OCI-LY3 (cell line): ENCODE data around the gene IL23A.
"Not testable (repeated sequence)": the region's sequence is repeated elsewhere in the genome, so short reads cannot be mapped to it uniquely, and the experiment has no call there.

Source experiments
- EZH2phosphoT487 ChIP-seq: fragments of 200-600 bp; shearing (Covaris generic); IDR thresholded peaks from 2 replicates; pipeline ENCODE4 v1.6.1; 2018; ENCODE audit warnings: antibody characterized with exemption, mixed run types, low read depth
- TF ChIP-seq, protein P1 (sequence below): fragments of 200-600, 300-600 bp; sonication (generic); IDR thresholded peaks from 2 replicates; pipeline ENCODE4 v1.5.1; 2014; ENCODE audit warnings: antibody characterized with exemption, low read length, low read depth

DNA sequence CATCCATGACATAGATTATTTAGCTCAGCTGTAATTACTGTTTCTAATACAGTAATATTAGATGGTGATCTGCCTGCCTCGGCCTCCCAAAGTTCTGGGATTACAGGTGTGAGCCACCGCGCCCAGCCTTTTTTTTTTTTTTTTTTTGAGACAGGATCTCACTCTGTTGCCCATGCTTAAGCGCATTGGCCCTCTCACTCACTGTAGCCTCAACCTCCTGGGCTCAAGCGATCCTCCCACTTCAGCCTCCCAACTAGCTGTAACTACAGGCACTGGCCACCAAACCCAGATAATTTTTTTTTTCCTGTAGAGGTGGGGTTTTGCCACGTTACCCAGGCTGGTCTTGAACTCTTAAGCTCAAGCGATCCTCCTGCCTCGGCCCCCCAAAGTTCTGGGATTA, 3.2 kb upstream of the IL23A start:
- TF ChIP-seq, protein P1, sequence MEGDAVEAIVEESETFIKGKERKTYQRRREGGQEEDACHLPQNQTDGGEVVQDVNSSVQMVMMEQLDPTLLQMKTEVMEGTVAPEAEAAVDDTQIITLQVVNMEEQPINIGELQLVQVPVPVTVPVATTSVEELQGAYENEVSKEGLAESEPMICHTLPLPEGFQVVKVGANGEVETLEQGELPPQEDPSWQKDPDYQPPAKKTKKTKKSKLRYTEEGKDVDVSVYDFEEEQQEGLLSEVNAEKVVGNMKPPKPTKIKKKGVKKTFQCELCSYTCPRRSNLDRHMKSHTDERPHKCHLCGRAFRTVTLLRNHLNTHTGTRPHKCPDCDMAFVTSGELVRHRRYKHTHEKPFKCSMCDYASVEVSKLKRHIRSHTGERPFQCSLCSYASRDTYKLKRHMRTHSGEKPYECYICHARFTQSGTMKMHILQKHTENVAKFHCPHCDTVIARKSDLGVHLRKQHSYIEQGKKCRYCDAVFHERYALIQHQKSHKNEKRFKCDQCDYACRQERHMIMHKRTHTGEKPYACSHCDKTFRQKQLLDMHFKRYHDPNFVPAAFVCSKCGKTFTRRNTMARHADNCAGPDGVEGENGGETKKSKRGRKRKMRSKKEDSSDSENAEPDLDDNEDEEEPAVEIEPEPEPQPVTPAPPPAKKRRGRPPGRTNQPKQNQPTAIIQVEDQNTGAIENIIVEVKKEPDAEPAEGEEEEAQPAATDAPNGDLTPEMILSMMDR = not testable (repeated sequence)
- not testable (repeated sequence) for TF ChIP-seq EZH2phosphoT487
